HepG2 (cell line): ENCODE data around the gene DNMT1.

ENCODE experiments used
- BATF2 ChIP-seq: sonication (generic); formaldehyde crosslinking; IDR thresholded peaks from 2 replicates; pipeline ENCODE4 v1.8.0; 2022; ENCODE audit warnings: mild to moderate bottlenecking, missing genetic modification reagents, moderate library complexity
- CTCF ChIP-seq: sonication (generic); formaldehyde crosslinking; IDR thresholded peaks from 2 replicates; pipeline ENCODE4 v1.5.0; 2020; ENCODE audit warnings: mild to moderate bottlenecking, missing genetic modification reagents, moderate library complexity
- EED ChIP-seq: sonication (generic); formaldehyde crosslinking; IDR thresholded peaks from 2 replicates; pipeline ENCODE4 v1.5.0; 2020; ENCODE audit warnings: mild to moderate bottlenecking, missing genetic modification reagents
- EP300 ChIP-seq, 3 experiments: sonication (generic) in 1 of 3; formaldehyde crosslinking in 1 of 3; IDR thresholded peaks; 2 replicates each; pipeline versions ENCODE4 v1.5.1 to v1.6.1; 2011 to 2020; ENCODE audit warnings: low read depth in 2 of 3, low read length in 2 of 3, borderline replicate concordance in 1 of 3, improper control_type of control experiment in 1 of 3, mild to moderate bottlenecking in 1 of 3, missing genetic modification reagents in 1 of 3, moderate library complexity in 1 of 3
- SALL2 ChIP-seq: sonication (generic); formaldehyde crosslinking; IDR thresholded peaks from 2 replicates; pipeline ENCODE4 v1.8.1; 2023; ENCODE audit warnings: mild to moderate bottlenecking, missing genetic modification reagents, inconsistent platforms
- STAT6 ChIP-seq: sonication (generic); formaldehyde crosslinking; IDR thresholded peaks from 2 replicates; pipeline ENCODE4 v1.4.0; 2020; ENCODE audit warnings: missing genetic modification reagents, mild to moderate bottlenecking, borderline replicate concordance
- TAF1 ChIP-seq: sonication (generic); formaldehyde crosslinking; IDR thresholded peaks from 2 replicates; pipeline ENCODE4 v1.4.0; 2020; ENCODE audit warnings: missing genetic modification reagents
- TCF7 ChIP-seq: sonication (generic); IDR thresholded peaks from 2 replicates; pipeline ENCODE4 v1.6.1; 2016; ENCODE audit warnings: antibody characterized with exemption, low read depth
- TEAD2 ChIP-seq: sonication (generic); formaldehyde crosslinking; IDR thresholded peaks from 2 replicates; pipeline ENCODE4 v1.9.0; 2021; ENCODE audit warnings: missing genetic modification reagents
- TRIM22 ChIP-seq: fragments of 450-650 bp; IDR thresholded peaks from 2 replicates; pipeline ENCODE4 v1.6.1; 2017

GRCh38 chr19:10203686-10204085, 8.9 kb upstream of the DNMT1 start:
- no peak for TF ChIP-seq CTCF (CRISPR knock-in tag)
- no peak for TF ChIP-seq TAF1
- TF ChIP-seq BATF2 (CRISPR knock-in tag): no peak
- TF ChIP-seq SALL2 (CRISPR knock-in tag): no peak
- no peak for TF ChIP-seq EP300 (IDR thresholded peaks at IDR 0.05; ENCODE audit: low read depth in 2 of 2, low read length in 2 of 2)
- TF ChIP-seq EP300 (CRISPR knock-in tag; IDR thresholded peaks at IDR 0.05; ENCODE audit: borderline replicate concordance): no peak
- no peak for TF ChIP-seq TCF7
- no peak for TF ChIP-seq TRIM22
- no peak for TF ChIP-seq EED (CRISPR knock-in tag)
- no peak for TF ChIP-seq TEAD2
- TF ChIP-seq STAT6: no peak
